H9 (cell line): Measurements from ENCODE around the gene RPS19BP1. TPM values are rescaled to one million over a fixed set of nuclear protein-coding genes. Genes with fewer than 3 reads are reported as not detected.

Source experiments
- DNase-seq: peaks from one replicate; pipeline ENCODE4 v3.0.0-alpha.2; 2017
- H2AFZ ChIP-seq: one replicate; pipeline ENCODE4 v1.6.1; 2013; ENCODE audit warnings: mild to moderate bottlenecking, low read length, control low read depth, moderate library complexity
- H2AK5ac ChIP-seq: 2 replicates; pipeline ENCODE4 v1.6.1; 2013; ENCODE audit warnings: low read length, control low read depth, mixed read lengths; ENCODE audit not compliant: insufficient read length
- H2BK120ac ChIP-seq: one replicate; pipeline ENCODE4 v1.6.1; 2013; ENCODE audit warnings: low read depth, mild to moderate bottlenecking, low read length, control low read depth, inconsistent platforms; ENCODE audit not compliant: poor library complexity, severe bottlenecking
- H2BK12ac ChIP-seq: 2 replicates; pipeline ENCODE4 v1.6.1; 2013; ENCODE audit warnings: low read length, control low read depth, mixed read lengths, low read depth; ENCODE audit not compliant: insufficient read length
- H2BK15ac ChIP-seq: 2 replicates; pipeline ENCODE4 v1.6.1; 2013; ENCODE audit warnings: low read depth, low read length, control low read depth
- H2BK20ac ChIP-seq: one replicate; pipeline ENCODE4 v1.6.1; 2013; ENCODE audit warnings: low read depth, mild to moderate bottlenecking, low read length, control low read depth, inconsistent platforms; ENCODE audit not compliant: poor library complexity, severe bottlenecking
- H2BK5ac ChIP-seq: 2 replicates; pipeline ENCODE4 v1.6.1; 2013; ENCODE audit warnings: low read length, control low read depth, mixed read lengths; ENCODE audit not compliant: insufficient read length
- H3K14ac ChIP-seq: 2 replicates; pipeline ENCODE4 v1.6.1; 2013; ENCODE audit warnings: low read length, control low read depth; ENCODE audit not compliant: insufficient read depth
- H3K18ac ChIP-seq: 2 replicates; pipeline ENCODE4 v1.6.1; 2013; ENCODE audit warnings: low read depth, mild to moderate bottlenecking, mixed read lengths, low read length, control low read depth; ENCODE audit not compliant: insufficient read length
- H3K23ac ChIP-seq: 2 replicates; pipeline ENCODE4 v1.6.1; 2013; ENCODE audit warnings: low read length, control low read depth, mixed read lengths, low read depth; ENCODE audit not compliant: insufficient read length
- H3K23me2 ChIP-seq: 2 replicates; pipeline ENCODE4 v1.6.1; 2013; ENCODE audit warnings: low read depth, mild to moderate bottlenecking, mixed read lengths, low read length, control low read depth; ENCODE audit not compliant: insufficient read length, poor library complexity, severe bottlenecking
- H3K27ac ChIP-seq: 2 replicates; pipeline ENCODE4 v1.5.1; 2013; ENCODE audit warnings: low read length, control low read depth, mixed read lengths, low read depth; ENCODE audit not compliant: insufficient read length
- H3K27me3 ChIP-seq: 2 replicates; pipeline ENCODE4 v1.6.1; 2013; ENCODE audit warnings: low read length, control low read depth, inconsistent platforms; ENCODE audit not compliant: insufficient read depth
- H3K4ac ChIP-seq: 2 replicates; pipeline ENCODE4 v1.6.1; 2013; ENCODE audit warnings: low read depth, mild to moderate bottlenecking, control low read depth, inconsistent platforms, low read length, moderate library complexity
- H3K4me1 ChIP-seq: 2 replicates; pipeline ENCODE4 v1.6.1; 2013; ENCODE audit warnings: low read length, control low read depth, inconsistent platforms; ENCODE audit not compliant: insufficient read depth
- H3K4me2 ChIP-seq: 2 replicates; pipeline ENCODE4 v1.6.1; 2013; ENCODE audit warnings: low read length, control low read depth, mixed read lengths; ENCODE audit not compliant: insufficient read length, insufficient read depth
- H3K56ac ChIP-seq: 2 replicates; pipeline ENCODE4 v1.6.1; 2013; ENCODE audit warnings: low read depth, mild to moderate bottlenecking, mixed read lengths, low read length, control low read depth; ENCODE audit not compliant: insufficient read length
- H3K79me1 ChIP-seq: 2 replicates; pipeline ENCODE4 v1.6.1; 2013; ENCODE audit warnings: low read depth, mild to moderate bottlenecking, moderate library complexity, low read length, control low read depth, inconsistent platforms; ENCODE audit not compliant: insufficient read depth, poor library complexity, severe bottlenecking
- H3K79me2 ChIP-seq: 2 replicates; pipeline ENCODE4 v1.6.1; 2013; ENCODE audit warnings: low read length, control low read depth, inconsistent platforms; ENCODE audit not compliant: insufficient read depth
- H3K9ac ChIP-seq: 2 replicates; pipeline ENCODE4 v1.6.1; 2013; ENCODE audit warnings: low read length, control low read depth, mixed read lengths; ENCODE audit not compliant: insufficient read length; ENCODE audit errors: extremely low read depth
- H3K9me3 ChIP-seq: one replicate; pipeline ENCODE4 v1.6.1; 2013; ENCODE audit warnings: low read depth, low read length, inconsistent platforms; ENCODE audit not compliant: control insufficient read depth
- H3T11ph ChIP-seq: one replicate; pipeline ENCODE4 v1.6.1; 2013; ENCODE audit warnings: mild to moderate bottlenecking, low read length, control low read depth, inconsistent platforms
- H4K20me1 ChIP-seq: one replicate; pipeline ENCODE4 v1.6.1; 2013; ENCODE audit not compliant: control insufficient read depth, insufficient read length, insufficient read depth
- H4K5ac ChIP-seq: 2 replicates; pipeline ENCODE4 v1.6.1; 2013; ENCODE audit warnings: low read depth, mild to moderate bottlenecking, mixed read lengths, low read length, control low read depth; ENCODE audit not compliant: insufficient read length
- H4K8ac ChIP-seq: replicated peaks from 2 replicates; pipeline ENCODE4 v1.6.1; 2013; ENCODE audit warnings: low read length, control low read depth, mixed read lengths, low read depth; ENCODE audit not compliant: insufficient read length
- H4K91ac ChIP-seq: 2 replicates; pipeline ENCODE4 v1.6.1; 2013; ENCODE audit warnings: low read depth, mild to moderate bottlenecking, moderate library complexity, mixed read lengths, low read length, control low read depth; ENCODE audit not compliant: insufficient read length
- H3K27ac Mint-ChIP-seq, 3 experiments: 2 replicates in 2 of 3; 3 replicates in 1 of 3; pipeline ENCODE4 v1.8.0; 2020 to 2021; ENCODE audit warnings: mixed read lengths in 3 of 3, mild to moderate bottlenecking in 1 of 3, moderate library complexity in 1 of 3
- H3K27me3 Mint-ChIP-seq: 2 replicates; pipeline ENCODE4 v1.8.0; 2021; ENCODE audit warnings: low read depth, mild to moderate bottlenecking, moderate library complexity, mixed read lengths
- H3K36me3 Mint-ChIP-seq, 3 experiments: 2 replicates in 2 of 3; 3 replicates in 1 of 3; pipeline ENCODE4 v1.8.0; 2020 to 2021; ENCODE audit warnings: low read depth in 3 of 3, mixed read lengths in 3 of 3; ENCODE audit not compliant: insufficient read depth in 1 of 3
- H3K4me1 Mint-ChIP-seq, 2 experiments: 2 replicates each; pipeline ENCODE4 v1.8.0; 2020; ENCODE audit warnings: mixed read lengths in 2 of 2
- H3K4me3 Mint-ChIP-seq, 2 experiments: 2 replicates in 1 of 2; 3 replicates in 1 of 2; pipeline ENCODE4 v1.8.0; 2020 to 2021; ENCODE audit warnings: mild to moderate bottlenecking in 2 of 2, mixed read lengths in 2 of 2, moderate library complexity in 1 of 2
- H3K9me3 Mint-ChIP-seq, 2 experiments: 2 replicates in 1 of 2; 3 replicates in 1 of 2; pipeline ENCODE4 v1.8.0; 2020; ENCODE audit warnings: mild to moderate bottlenecking in 2 of 2, mixed read lengths in 2 of 2, moderate library complexity in 1 of 2
- CTCF ChIP-seq: fragments of 200-600 bp; sonication (generic); conservative IDR thresholded peaks from 3 replicates; pipeline ENCODE4 v1.8.0; 2021; ENCODE audit warnings: antibody characterized with exemption, mild to moderate bottlenecking
- WGBS: extraction: QIAGEN DNeasy Blood & Tissue Kit; methylation state at CpG from one replicate; pipeline ENCODE4 v1.1.7; 2013; ENCODE audit warnings: missing lambda C conversion rate, low lambda C conversion rate, mixed read lengths; ENCODE audit not compliant: insufficient read length; ENCODE audit errors: extremely low coverage; 5-methylcytosine and 5-hydroxymethylcytosine counted together
- total RNA-seq: library from RNA; stranded (reverse); gene quantifications from 2 replicates; pipeline ENCODE4 v1.2.1, GENCODE V29; 2021

RPS19BP1 gene
- total RNA-seq, 1 experiment from 2014 or later = 65.0 TPM

DNA sequence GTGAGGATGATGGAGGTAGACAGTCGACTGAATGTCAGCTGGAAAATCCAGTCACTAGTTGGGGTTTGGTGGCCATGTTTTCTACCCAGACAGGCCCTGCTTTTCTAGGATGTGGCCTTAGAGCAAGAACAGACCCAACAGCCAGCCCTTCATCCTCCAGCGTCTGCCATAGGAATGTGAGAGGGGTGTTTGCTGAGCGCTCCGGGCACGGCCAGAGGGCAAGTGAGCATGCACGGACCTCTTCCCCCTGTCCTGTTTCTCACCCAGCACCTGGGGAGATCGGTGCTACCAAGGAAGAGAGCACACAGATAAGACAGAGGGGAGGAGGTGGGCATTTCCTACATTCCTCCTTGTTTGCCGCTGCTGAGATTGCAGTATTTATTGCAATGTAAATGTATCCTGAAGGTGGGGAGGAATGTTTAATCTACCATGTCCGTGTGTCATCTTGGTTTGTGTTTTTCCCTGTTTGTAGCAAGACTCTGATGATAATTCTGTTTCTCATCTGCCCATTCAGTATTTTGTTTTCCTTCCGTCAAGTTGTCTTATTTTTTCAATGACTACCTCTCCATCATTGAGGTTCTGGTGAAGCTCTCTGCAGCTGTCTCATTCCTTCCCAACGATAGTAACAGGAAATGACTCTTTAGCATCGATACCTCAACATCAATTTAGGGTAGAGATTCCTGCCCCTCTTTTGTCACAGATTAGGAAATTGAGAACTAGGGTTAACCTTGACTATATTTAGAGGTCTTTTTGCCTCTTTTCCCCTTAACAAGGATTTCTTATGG lies 17.1 kb downstream of the RPS19BP1 start:
- Histone ChIP-seq H3K79me2 (no peaks in the 10 kb centered on the region; the same call in 1 of the 2 replicates), H3K4me2 (no peak overlapping the region), H3K23ac (no peak overlapping the region), H3K18ac (no peak overlapping the region), H3K9ac (no peak overlapping the region), H3T11ph (no peak overlapping the region), H2AFZ (no peak overlapping the region), H2BK20ac (no peak overlapping the region), H4K5ac (no peak overlapping the region), H3K14ac (no peak overlapping the region), H2BK15ac (no peak overlapping the region), H4K91ac (no peak overlapping the region), H3K4ac (no peak overlapping the region), H3K23me2 (peaks cover 7% of the 10 kb centered on the region), H3K56ac (no peak overlapping the region), H2BK12ac (no peak overlapping the region), H3K4me1 (no peaks in the 10 kb centered on the region; the same call in 1 of the 2 replicates), H3K27me3 (peaks cover 12% of the 10 kb centered on the region; the same call in 1 of the 2 replicates), H3K9me3 (no peaks in the 10 kb centered on the region), H2AK5ac (no peak overlapping the region), H3K79me1 (no peaks in the 10 kb centered on the region), H2BK120ac (no peak overlapping the region), H4K20me1 (no peaks in the 10 kb centered on the region), H3K27ac (no peak overlapping the region), H2BK5ac (no peak overlapping the region), H4K8ac (no peak overlapping the region)
- H3K27me3 Mint-ChIP-seq = peaks cover 89% of the 10 kb centered on the region
- H3K36me3 Mint-ChIP-seq = peaks cover 47 to 73% (median 57%) of the 10 kb centered on the region in 3 experiments
- H3K4me3 Mint-ChIP-seq = no peak overlapping the region
- H3K4me1 Mint-ChIP-seq = peaks cover 12% of the 10 kb centered on the region in 2 experiments
- H3K27ac Mint-ChIP-seq = no peak overlapping the region
- WGBS = no CpG with 5 or more reads among the region's 12 CpGs
- H3K9me3 Mint-ChIP-seq = peaks cover 0 to 2% of the 10 kb centered on the region in 2 experiments; a peak in 4 of 5 replicates
- no peak for DNase-seq
- no peak for TF ChIP-seq CTCF
